Activated CD4-positive, alpha-beta T cell treated with anti-CD3 and anti-CD28 coated beads, Interleukin-2, amount 10 ng/mL, durations not matched to agents 24 days and 14 days (primary cell): ENCODE results near the gene SMURF1. TPM values are rescaled to one million over a fixed set of nuclear protein-coding genes. Genes with fewer than 3 reads are reported as not detected.
"Not testable (repeated sequence)": the region's sequence is repeated elsewhere in the genome, so short reads cannot be mapped to it uniquely, and the experiment has no call there.

Experiments used
- DNase-seq: peaks from one replicate; pipeline ENCODE4 v3.0.0; 2022
- H3K27ac Mint-ChIP-seq: one replicate; pipeline ENCODE4 v1.8.0; 2022; ENCODE audit warnings: mild to moderate bottlenecking, mixed read lengths
- H3K27me3 Mint-ChIP-seq: one replicate; pipeline ENCODE4 v1.8.0; 2022; ENCODE audit warnings: mixed read lengths
- H3K36me3 Mint-ChIP-seq: one replicate; pipeline ENCODE4 v1.8.0; 2022; ENCODE audit warnings: low read depth, mild to moderate bottlenecking, mixed read lengths
- H3K4me1 Mint-ChIP-seq: one replicate; pipeline ENCODE4 v1.8.0; 2021; ENCODE audit warnings: mixed read lengths
- H3K4me3 Mint-ChIP-seq: one replicate; pipeline ENCODE4 v1.8.0; 2022; ENCODE audit warnings: mild to moderate bottlenecking, moderate library complexity, mixed read lengths
- H3K9me3 Mint-ChIP-seq: one replicate; pipeline ENCODE4 v1.8.0; 2021; ENCODE audit warnings: mixed read lengths
- intact Hi-C: fragments of 100-400 bp; cut with micrococcal nuclease; formaldehyde crosslinking; loops from one replicate; pipeline ENCODE4 v1.15.1; 2023
- total RNA-seq: library from RNA; stranded (reverse); gene quantifications from 2 replicates; pipeline ENCODE4 v1.2.3, GENCODE V29; 2022

The SMURF1 gene
- total RNA-seq, 1 donor from 2014 or later = 12.5 TPM

- intact Hi-C loops = no loop called here
- peaks cover 4% of the 10 kb centered on the region for H3K36me3 Mint-ChIP-seq
- DNase-seq = peak; percentile 37
These were observed 39.3 kb downstream of the SMURF1 start for GRCh38 chr7:99104631-99105030.

DNA sequence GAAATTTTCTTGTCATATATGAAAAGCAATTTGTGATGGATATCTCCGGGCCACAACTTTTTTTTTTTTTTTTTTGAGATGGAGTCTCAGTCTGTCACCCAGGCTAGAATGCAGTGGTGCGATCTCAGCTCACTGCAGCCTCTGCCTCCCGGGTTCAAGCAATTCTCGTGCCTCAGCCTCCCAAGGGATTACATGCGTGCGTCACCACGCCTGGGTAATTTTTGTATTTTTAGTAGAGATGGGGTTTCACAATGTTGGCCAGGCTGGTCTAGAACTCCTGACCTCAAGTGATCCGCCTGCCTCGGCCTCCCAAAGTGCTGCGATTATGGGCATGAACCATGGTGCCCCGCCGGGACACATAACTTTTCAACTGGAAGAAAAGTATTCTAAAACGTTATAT, 40.1 kb downstream of the SMURF1 start:
- peak; percentile 17 for DNase-seq
- intact Hi-C loops = loop anchor here (1.0 kb wide), 1 partner anchor 39 kb away; no protein-coding TSS in a partner anchor
- not testable (repeated sequence) for H3K27ac Mint-ChIP-seq, H3K9me3 Mint-ChIP-seq, H3K27me3 Mint-ChIP-seq, H3K36me3 Mint-ChIP-seq, H3K4me3 Mint-ChIP-seq
- peaks cover 24% of the 10 kb centered on the region for H3K4me1 Mint-ChIP-seq

More at GRCh38 chr7:99104631-99105030, 39.3 kb downstream of the SMURF1 start:
- Mint-ChIP-seq H3K4me1 (peaks cover 29% of the 10 kb centered on the region), H3K27ac (no peak overlapping the region), H3K9me3 (no peaks in the 10 kb centered on the region), H3K4me3 (no peak overlapping the region), H3K27me3 (no peaks in the 10 kb centered on the region)

DNA sequence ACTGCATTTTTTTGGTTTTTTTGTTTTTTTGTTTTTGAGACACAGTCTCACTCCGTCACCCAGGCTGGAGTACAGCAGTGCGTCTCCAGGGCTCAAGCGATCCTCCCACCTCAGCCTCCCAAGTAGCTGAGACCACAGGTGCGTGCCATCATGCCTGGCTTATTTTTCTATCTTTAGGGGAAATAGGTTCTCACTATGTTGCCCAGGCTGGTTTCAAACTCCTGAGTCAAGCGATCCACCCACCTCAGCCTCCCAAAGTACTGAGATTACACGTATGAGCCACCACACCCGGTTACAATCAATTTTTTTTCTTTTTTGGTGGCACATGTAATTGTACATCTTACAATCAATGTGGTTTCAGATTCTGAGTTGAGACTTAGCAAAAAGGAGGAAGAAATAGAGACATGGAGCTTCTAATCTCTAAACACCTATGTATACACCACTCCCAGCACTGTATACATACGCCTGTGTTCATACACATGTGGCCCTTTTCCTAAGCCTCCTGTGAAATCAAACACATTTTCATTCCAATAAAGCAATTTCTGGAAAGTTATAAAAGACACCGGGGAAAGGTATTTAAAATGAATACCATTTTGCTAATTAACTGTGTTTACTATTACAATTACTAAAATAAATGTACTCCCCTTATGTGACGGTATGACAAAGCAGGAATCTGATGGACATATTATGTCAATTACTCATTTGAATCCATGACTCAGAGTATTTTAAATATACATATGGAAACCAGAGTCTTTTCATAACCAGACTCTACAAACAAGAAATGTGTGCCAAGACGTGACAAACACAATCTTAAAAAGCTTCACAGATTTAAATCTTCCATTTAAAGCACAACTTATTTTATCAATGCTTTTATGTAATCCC, 40.9 kb downstream of the SMURF1 start:
- peak; percentile 53 for DNase-seq
- Mint-ChIP-seq H3K9me3 (no peaks in the 10 kb centered on the region), H3K4me1 (peaks cover 24% of the 10 kb centered on the region), H3K4me3 (no peak overlapping the region), H3K36me3 (peaks cover 16% of the 10 kb centered on the region), H3K27ac (no peak overlapping the region), H3K27me3 (no peaks in the 10 kb centered on the region)
- intact Hi-C loops = loop anchor here (1.0 kb wide), 1 partner anchor 40 kb away; no protein-coding TSS in a partner anchor

DNA sequence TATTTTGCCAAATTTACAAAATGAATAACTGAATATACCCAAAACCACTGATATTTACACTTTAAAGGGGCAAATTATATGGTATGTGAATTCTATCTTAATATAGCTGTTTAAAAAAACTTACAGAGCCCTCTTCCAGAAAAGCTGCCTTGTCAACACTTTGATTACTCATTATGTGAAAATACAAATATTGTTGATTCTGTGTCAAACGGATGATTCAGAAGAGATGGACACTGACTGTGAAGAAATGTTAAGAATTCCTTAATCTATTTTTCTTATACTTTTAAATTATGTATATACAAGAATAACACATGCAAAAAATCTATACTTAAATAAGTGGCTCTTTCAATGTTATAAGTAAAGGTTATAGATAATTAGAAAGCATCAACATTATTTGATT, 41.5 kb downstream of the SMURF1 start:
- intact Hi-C loops = no loop called here
- H3K4me1 Mint-ChIP-seq = peaks cover 19% of the 10 kb centered on the region
- H3K36me3 Mint-ChIP-seq = peaks cover 19% of the 10 kb centered on the region
- H3K27me3 Mint-ChIP-seq = no peaks in the 10 kb centered on the region
- no peak for DNase-seq
- peaks cover 3% of the 10 kb centered on the region for H3K9me3 Mint-ChIP-seq
- no peak overlapping the region for H3K4me3 Mint-ChIP-seq
- H3K27ac Mint-ChIP-seq = no peak overlapping the region

- intact Hi-C loops, H3K27ac Mint-ChIP-seq, H3K27me3 Mint-ChIP-seq, H3K9me3 Mint-ChIP-seq, H3K4me3 Mint-ChIP-seq: not testable (repeated sequence)
- Mint-ChIP-seq H3K4me1 (peaks cover 18% of the 10 kb centered on the region), H3K36me3 (peaks cover 20% of the 10 kb centered on the region)
- DNase-seq = peak; percentile 33
These were observed 42.4 kb downstream of the SMURF1 start for GRCh38 chr7:99101516-99101915.

GRCh38 chr7:99099499-99100077, 44.3 kb downstream of the SMURF1 start:
- Mint-ChIP-seq H3K36me3 (peaks cover 20% of the 10 kb centered on the region), H3K4me3 (no peak overlapping the region), H3K27ac (no peak overlapping the region), H3K27me3 (no peaks in the 10 kb centered on the region), H3K4me1 (peaks cover 14% of the 10 kb centered on the region), H3K9me3 (peaks cover 3% of the 10 kb centered on the region)
- DNase-seq = no peak
- intact Hi-C loops = no loop called here

GRCh38 chr7:99098824-99099498, 44.9 kb downstream of the SMURF1 start:
- DNase-seq = no peak
- intact Hi-C loops = no loop called here
- no peak overlapping the region for H3K4me3 Mint-ChIP-seq
- H3K36me3 Mint-ChIP-seq = peaks cover 20% of the 10 kb centered on the region
- peaks cover 13% of the 10 kb centered on the region for H3K4me1 Mint-ChIP-seq
- no peak overlapping the region for H3K27ac Mint-ChIP-seq
- H3K9me3 Mint-ChIP-seq = peaks cover 3% of the 10 kb centered on the region
- H3K27me3 Mint-ChIP-seq = no peaks in the 10 kb centered on the region

DNA sequence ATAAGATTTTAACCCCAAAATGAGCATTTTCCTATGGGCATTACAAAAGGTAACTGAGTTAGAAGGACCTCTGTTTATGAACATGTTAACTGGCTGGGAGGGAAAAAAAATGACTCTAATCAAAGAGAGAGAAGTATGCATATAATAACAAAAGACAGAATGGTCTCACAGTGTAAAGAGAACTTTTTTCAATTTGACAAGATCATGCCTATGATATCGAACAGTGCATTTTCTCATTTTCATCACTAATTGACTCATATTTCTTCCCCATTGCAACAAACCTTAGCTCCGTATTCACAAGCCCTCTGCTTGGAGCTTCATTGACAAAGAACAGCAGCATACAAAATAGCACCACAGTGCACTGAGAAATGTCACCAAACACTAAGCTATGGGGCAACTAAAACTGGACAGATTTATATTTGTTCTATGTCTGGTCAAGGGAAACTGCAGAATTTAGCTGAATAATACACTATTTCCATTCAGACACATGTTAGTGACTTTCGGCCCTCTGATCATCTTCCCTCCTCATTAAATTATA, 45.6 kb downstream of the SMURF1 start:
- Mint-ChIP-seq H3K36me3 (peaks cover 20% of the 10 kb centered on the region), H3K9me3 (peaks cover 3% of the 10 kb centered on the region), H3K27ac (no peak overlapping the region), H3K4me3 (no peak overlapping the region), H3K4me1 (peaks cover 10% of the 10 kb centered on the region), H3K27me3 (no peaks in the 10 kb centered on the region)
- intact Hi-C loops = no loop called here
- no peak for DNase-seq

- Mint-ChIP-seq H3K27me3 (no peaks in the 10 kb centered on the region), H3K9me3 (peaks cover 3% of the 10 kb centered on the region), H3K27ac (no peak overlapping the region), H3K4me3 (no peak overlapping the region), H3K4me1 (peaks cover 5% of the 10 kb centered on the region), H3K36me3 (peaks cover 20% of the 10 kb centered on the region)
- no peak for DNase-seq
- intact Hi-C loops = no loop called here
These were observed 46.2 kb downstream of the SMURF1 start for GRCh38 chr7:99097730-99098129.

GRCh38 chr7:99096124-99096887, 47.6 kb downstream of the SMURF1 start:
- Mint-ChIP-seq H3K9me3 (peaks cover 3% of the 10 kb centered on the region), H3K4me1 (peaks cover 3% of the 10 kb centered on the region)
- intact Hi-C loops = no loop called here

GRCh38 chr7:99095698-99096097, 48.2 kb downstream of the SMURF1 start:
- Mint-ChIP-seq H3K9me3 (peaks cover 3% of the 10 kb centered on the region), H3K4me1 (peaks cover 3% of the 10 kb centered on the region), H3K27ac (no peak overlapping the region), H3K36me3 (peaks cover 18% of the 10 kb centered on the region), H3K27me3 (no peaks in the 10 kb centered on the region), H3K4me3 (no peak overlapping the region)
- intact Hi-C loops = no loop called here
- no peak for DNase-seq

More at GRCh38 chr7:99096124-99096887, 47.6 kb downstream of the SMURF1 start:
- Mint-ChIP-seq H3K27me3 (no peaks in the 10 kb centered on the region), H3K36me3 (peaks cover 20% of the 10 kb centered on the region), H3K27ac (no peak overlapping the region), H3K4me3 (no peak overlapping the region)
- no peak for DNase-seq

DNA sequence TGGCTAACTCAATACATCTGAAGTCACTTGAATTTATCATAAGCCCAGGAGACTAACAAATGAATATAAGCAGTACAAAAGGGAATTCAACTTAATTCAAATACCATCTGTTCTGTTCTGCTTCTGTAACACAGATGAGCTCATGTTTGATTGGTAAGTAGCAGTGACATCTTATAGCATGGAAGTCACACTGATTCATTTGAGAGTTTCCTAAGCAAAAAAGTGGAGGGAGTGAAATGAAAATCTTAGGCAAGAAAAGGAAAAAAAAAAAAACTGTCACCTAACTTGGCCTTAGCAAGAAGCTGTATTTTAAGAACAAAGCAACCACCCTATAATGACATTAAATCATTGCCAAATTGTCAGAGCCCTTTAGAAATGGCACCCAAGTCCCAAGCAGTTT, 49.5 kb downstream of the SMURF1 start:
- DNase-seq = no peak
- H3K4me3 Mint-ChIP-seq = no peak overlapping the region
- H3K9me3 Mint-ChIP-seq = peaks cover 3% of the 10 kb centered on the region
- H3K27ac Mint-ChIP-seq = no peak overlapping the region
- H3K27me3 Mint-ChIP-seq = no peaks in the 10 kb centered on the region
- H3K36me3 Mint-ChIP-seq = peaks cover 15% of the 10 kb centered on the region
- no peaks in the 10 kb centered on the region for H3K4me1 Mint-ChIP-seq
- intact Hi-C loops = no loop called here

GRCh38 chr7:99092064-99092720, 51.7 kb downstream of the SMURF1 start:
- no peaks in the 10 kb centered on the region for H3K4me1 Mint-ChIP-seq
- intact Hi-C loops = no loop called here
- no peaks in the 10 kb centered on the region for H3K27me3 Mint-ChIP-seq
- no peak overlapping the region for H3K27ac Mint-ChIP-seq
- H3K36me3 Mint-ChIP-seq = peaks cover 4% of the 10 kb centered on the region
- no peak overlapping the region for H3K4me3 Mint-ChIP-seq
- DNase-seq = no peak
- H3K9me3 Mint-ChIP-seq = peaks cover 3% of the 10 kb centered on the region
